GM21717 (cell line): ENCODE measurements around the gene XXYLT1.

ENCODE experiments used
- ATAC-seq: cut with Tn5 transposase; IDR thresholded peaks from one replicate; pipeline ENCODE4 v1.9.1; 2021; ENCODE audit warnings: mild to moderate bottlenecking, moderate library complexity; ENCODE audit not compliant: unreplicated experiment

Gene XXYLT1

GRCh38 chr3:195251336-195252065 is 19.5 kb downstream of the XXYLT1 start:
- no peak for ATAC-seq

DNA sequence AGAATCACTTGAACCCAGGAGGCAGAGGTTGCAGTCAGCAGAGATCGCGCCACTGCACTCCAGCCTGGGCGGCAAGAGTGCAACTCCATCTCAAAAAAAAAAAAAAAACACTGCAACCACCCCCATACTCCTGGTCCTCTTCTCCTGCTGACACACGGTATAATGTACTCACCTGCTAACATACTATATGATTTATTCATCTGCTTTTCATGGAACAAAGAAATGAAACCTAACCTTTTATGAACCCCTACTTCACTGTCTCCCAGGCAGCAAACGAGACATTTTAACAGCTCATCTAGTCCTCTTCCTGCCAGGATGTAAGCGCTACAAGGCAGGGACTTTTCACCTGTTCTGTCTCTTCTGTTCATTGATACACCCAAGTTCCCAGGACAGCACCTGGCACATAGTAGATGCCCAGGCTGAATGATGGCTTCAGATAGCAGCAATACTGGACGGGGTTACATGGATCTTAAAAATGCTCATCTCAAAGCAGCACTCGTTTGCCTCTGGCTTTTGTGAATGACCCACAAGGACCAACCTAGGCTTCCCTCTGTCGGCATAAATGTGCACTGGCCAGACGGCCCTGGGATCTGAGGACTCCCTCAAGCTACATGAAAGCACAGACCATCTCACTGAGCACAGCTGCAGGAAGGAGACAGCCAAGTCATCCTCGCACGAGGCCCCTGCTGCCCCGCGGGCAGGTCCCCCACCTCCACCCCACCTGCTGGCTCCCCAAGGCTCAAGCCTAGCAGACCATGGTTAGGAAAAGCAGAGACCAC is 20.3 kb downstream of the XXYLT1 start:
- ATAC-seq = no peak

DNA sequence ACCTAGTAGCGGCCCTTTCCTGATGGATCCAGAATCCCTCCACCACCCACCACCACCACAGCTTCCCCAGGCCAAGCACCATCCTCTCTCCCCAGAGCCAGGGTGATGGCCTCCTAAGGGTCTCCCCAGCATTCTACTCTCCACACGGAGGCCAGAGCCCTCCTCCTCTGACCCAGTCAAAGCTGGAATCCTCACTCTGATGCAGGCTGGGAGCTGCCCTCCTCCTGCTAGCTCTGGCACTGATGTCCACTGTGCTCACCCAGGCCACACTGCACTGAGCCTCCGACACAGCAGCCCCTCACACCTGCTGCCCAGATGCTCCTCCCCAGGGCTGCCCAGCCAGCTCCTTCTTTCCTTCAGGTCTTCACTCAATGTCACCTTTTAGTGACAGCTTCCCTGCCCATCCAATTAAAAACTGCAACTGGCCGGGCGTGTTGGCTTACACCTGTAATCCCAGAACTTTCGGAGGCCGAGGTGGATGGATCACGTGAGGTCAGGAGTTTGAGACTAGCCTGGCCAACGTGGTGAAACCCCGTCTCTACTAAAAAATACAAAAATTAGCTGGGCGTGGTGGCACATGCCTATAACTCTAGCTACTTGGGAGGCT is 21.0 kb downstream of the XXYLT1 start:
- no peak for ATAC-seq

DNA sequence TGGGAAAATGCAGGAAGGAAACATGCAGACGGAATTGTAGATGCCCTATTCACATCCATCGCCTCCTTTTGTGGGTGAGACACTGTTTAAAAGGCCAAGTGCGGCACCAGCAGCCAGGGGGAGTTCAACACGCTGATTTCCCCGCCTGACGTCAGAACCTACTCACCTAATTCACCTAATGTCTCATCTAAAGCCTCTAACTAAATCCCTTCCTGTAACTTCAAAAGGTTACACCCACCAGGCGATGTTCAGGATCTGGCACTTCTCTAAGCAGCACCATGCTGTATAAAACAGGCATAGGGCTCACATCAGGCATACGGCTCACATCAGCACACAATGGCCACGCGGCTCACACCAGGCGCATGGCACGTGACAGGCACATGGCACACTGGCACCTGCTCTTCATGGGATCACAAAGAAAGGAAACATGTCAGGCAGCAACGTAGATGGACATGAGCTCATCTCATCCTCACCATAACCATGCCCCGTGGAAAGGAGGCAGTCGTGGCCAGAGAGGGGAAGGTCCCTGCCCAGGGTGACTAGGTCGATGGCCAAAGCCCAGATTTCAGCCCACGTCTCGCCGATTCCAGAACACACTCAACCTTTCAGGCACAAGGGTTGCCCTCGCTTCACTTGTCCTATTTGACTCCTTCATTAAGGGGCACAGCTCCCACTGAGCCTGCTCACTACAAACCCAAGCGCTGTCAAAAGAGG is 21.7 kb downstream of the XXYLT1 start:
- no peak for ATAC-seq

- ATAC-seq = no peak
These were observed 22.7 kb downstream of the XXYLT1 start for GRCh38 chr3:195248281-195248680.

GRCh38 chr3:195247863-195248189 is 23.1 kb downstream of the XXYLT1 start:
- ATAC-seq = no peak

DNA sequence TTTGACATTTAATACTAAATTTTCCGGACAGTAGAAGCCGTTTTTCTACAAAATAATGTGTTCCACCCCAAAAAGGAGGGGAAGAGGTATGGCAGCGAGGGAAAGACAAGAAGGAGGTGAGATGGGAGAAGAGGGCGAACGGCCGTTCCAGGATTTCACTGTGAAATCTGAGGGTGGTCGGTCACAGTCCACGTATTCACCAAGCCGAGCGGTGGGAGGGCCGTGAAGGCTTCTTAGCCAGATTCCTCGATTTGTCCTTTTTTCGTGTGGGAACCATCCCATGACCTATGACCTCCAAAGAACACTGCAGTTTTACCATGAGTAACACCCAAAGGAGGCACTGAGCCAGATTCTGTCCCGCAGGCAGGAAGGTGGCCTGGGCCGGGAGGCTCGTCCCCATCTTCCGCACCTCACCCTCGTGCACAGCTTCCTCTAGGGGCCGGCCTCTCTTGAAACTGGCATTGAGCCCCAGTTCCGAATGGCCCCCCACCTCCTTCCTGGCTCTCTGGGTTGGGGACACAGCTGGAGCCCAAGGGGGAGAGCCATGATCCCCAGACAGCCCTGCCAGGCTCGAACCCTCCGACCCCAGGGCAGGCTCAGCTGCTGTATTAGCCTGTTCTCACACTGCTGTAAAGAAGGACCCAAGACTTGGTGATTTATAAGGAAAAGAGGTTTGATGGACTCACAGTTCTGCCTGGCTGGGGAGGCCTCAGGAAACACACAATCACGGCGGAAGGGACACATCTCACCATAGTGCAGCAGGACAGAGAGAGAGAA is 23.7 kb downstream of the XXYLT1 start:
- ATAC-seq = no peak

GRCh38 chr3:195246581-195246995 is 24.4 kb downstream of the XXYLT1 start:
- no peak for ATAC-seq

- ATAC-seq = no peak
These were observed 25.4 kb downstream of the XXYLT1 start for GRCh38 chr3:195245531-195245951.

DNA sequence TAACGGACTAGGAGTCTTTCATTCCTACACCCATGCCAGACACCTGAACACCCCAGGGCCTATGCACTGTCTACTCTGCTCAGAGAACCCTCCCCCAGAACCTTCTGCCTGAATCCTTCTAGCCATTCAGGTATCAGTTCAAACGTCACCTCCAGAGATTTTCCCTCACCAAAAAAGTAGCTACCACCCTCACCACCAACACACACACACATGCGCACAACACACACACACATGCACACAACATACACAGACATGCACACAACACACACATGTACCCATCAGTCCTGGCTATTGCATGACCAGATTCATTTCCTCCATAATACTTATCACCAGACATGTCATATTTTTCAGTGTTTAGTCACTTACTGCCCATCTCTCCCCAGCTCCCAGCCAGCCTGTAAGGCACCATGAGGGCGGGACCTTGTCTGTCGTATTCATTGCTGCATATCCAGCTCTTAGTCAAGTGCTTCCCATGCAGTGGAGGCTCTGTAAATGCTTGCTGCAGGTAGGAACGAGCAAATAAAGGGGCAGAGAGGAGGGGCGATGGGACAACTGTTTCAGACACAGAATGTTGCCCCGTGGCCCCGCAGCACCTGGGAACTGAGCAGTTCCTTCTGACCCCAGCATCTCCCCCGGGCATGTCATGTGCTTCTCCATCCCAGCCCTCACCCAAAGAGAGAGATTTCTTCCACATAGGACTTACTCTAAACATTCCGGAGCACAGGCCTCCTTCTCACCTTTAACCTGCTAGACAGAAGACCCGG is 29.2 kb downstream of the XXYLT1 start:
- no peak for ATAC-seq

DNA sequence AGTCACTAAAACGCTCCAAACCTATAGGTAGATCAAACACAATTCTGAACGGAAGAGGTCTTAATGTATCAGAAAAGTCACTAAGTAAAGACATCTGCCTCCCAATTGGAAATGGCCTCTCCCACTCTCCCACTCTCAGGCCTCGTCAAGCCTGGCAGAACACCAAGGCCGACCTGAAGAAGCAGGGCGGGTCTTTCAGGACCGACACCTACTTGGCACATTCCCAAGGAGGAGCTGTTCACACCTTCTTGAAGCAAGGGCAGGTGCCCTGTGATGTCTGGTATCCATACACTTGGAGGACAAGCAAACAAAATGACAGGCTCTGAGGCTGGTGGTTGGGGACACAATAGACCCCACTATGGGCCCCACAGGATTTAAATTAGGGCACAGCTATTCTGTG is 30.0 kb downstream of the XXYLT1 start:
- ATAC-seq = no peak

GRCh38 chr3:195240171-195240701 is 30.7 kb downstream of the XXYLT1 start:
- no peak for ATAC-seq

DNA sequence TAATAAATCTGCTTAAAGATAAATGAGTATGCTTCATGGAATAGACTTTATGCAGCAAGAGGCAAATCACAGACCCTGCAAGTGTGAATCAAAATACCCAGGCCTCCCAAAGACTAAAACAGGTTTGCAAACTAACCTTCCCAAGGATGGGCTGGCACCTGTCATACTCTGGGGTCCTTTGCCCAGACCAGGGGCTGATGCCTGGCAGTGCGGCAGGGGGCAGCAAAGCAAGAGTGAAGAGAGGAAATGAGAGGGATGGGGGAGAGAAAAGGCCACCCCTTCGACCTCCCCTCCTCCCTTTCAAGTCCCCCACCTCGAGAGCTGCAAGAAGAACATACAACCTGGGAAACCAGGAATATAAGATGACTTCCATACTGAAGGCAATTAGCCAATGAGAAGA is 31.8 kb downstream of the XXYLT1 start:
- ATAC-seq = no peak

DNA sequence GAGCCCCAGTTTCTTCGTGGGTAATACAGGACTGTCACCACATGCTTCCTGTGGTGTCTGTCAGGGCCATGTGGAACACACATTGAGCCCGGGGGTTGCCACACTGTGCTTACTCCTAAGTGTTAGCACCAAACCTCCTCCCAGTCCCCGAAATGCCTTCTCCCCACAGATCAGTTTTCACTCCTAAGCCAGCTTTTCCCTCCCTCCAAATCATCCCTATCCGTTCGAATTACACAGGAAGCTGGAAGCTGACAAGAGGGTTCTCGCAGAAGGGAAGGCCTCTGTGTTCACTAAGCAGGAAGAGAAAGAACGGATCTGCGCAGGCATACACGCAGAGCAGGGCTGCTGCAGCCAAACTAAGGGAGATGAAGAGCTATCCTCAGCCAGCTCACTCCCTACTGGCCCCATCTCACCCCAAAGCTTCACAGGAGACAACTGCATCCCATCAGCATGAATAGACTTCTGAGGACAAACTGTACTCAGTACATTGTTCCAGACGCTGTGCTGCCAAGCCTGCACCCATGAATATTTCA is 32.3 kb downstream of the XXYLT1 start:
- no peak for ATAC-seq

GRCh38 chr3:195238081-195238571 is 32.8 kb downstream of the XXYLT1 start:
- ATAC-seq = no peak

- ATAC-seq = no peak
These were observed 34.0 kb downstream of the XXYLT1 start for GRCh38 chr3:195236801-195237570.

DNA sequence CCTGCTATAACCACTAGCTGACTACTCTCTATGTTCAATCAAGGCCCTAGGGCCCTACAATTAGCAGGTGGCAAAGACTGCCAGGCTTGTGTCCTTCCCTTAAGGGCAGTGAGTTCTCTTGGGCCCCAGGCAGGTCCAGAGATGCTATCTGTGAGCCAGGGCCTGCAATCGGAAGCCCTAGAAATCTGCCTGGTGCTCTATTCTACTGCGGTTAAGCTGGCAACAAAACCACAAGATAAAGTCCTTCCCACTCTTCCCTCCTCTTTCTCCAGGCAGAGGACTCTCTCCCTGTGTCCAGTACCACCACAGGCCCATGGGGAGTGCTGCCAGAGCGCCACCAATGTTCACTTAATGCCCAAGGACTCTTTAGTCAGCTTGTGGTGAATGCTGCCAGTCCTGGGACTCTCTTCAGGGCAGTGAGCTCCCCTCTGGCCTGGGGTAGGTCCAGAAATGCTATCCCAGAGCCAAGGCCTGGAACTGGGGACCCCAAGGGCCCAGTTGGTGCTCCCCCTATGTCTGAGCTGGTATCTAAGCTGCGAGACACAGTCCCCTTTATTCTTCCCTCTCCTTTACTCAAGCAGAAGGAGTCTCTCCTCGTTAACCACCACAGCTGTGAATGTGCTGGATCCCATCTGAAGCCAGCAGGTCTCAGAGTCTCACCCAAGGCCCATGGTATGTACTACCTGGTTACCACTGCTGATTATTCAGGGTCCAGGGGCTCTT is 34.7 kb downstream of the XXYLT1 start:
- no peak for ATAC-seq

GRCh38 chr3:195230244-195230643 is 40.7 kb downstream of the XXYLT1 start:
- ATAC-seq = no peak
